HPDE6-E6E7 (cell line): Measurements from ENCODE around the gene VWF.
A peak's percentile ranks its signal among the peaks of the same experiment; 100 is the strongest.
"Not testable (repeated sequence)": the region's sequence is repeated elsewhere in the genome, so short reads cannot be mapped to it uniquely, and the experiment has no call there.

Source experiments
- DNase-seq: peaks from one replicate; pipeline ENCODE4 v3.0.0; 2011; ENCODE audit warnings: missing footprints; ENCODE audit errors: extremely low spot score

The VWF gene

DNA sequence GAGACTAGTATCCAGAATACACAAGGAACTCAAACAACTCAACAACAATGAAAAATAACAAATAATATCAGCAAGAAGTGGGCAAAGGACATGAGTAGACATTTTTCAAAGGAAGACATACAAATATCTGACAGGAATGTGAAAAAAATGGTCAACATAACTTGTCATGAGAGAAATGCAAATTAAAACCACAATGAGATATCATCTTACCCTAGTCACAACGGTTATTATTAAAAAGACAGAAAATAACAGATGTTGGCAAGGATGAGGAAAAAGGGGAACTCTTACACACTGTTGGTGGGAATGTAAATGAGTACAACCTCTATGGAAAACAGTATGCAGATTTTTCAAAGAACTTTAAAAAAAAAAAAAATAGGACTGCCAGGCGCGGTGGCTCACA, 20.4 kb downstream of the VWF start:
- DNase-seq = no peak

GRCh38 chr12:6102021-6102420, 22.4 kb downstream of the VWF start:
- not testable (repeated sequence) for DNase-seq

GRCh38 chr12:6099316-6099715, 25.2 kb downstream of the VWF start:
- DNase-seq = no peak

GRCh38 chr12:6097411-6097810, 27.1 kb downstream of the VWF start:
- DNase-seq = peak; percentile 68

DNA sequence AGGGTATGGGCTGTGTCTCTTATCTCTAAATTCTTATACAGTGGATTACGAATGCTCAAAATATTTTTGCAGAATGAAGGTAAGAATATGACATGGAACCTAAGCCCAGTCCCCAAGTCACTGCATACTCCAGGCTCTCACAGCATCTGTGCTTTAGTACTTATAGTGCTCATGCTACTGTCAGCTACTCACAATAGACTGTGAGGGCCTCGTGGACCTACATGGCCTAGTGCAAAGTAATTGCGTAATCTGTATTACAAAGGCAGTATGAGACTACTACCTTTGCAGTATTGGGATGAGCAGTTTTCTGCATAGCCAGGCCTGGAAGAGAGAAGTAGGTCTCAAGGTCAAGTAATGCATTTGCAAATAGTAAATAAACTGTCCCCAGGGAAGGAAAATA, 27.9 kb downstream of the VWF start:
- no peak for DNase-seq

GRCh38 chr12:6095269-6095668, 29.2 kb downstream of the VWF start:
- DNase-seq = no peak

DNA sequence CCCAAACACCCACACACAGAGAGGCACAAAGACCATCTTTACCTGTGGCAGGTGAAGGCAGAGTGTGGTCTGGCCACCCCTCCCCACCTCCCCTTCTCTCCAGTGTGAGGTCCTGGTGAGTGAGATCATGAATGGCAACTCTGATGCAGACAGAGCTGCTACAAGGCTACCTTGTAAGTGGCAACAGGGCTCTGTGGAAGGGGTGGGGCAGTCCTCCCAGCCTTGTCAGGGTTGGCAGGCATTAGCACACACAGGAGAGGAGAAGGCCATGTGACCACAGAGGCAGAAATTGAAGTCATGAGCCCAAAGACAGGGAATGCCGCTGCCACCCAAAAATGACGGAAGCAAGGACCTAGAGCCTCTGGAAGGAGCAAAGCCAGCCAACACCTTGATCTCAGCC, 30.7 kb downstream of the VWF start:
- no peak for DNase-seq

GRCh38 chr12:6092784-6093722, 31.4 kb downstream of the VWF start:
- DNase-seq = peak; percentile 71

GRCh38 chr12:6091786-6092566, 32.5 kb downstream of the VWF start:
- no peak for DNase-seq

DNA sequence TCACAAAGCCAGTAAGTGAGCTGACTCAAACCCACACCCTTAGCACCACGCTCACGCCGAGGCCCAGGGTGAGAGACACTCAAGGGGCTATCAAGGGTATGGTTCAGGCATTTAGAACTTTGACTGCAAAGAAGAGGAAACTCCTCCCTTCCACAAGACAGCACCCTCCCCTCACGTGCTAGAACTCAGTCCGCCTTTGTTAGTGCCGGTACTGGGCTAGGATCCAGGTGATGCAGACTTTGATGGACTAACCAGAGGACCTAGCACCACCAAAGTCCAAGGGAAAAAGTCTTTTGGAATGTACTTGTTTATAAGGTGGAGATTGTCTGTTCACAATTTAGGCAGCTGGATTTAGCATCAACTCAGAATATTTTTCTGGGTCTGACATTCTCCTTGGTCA, 33.7 kb downstream of the VWF start:
- no peak for DNase-seq

- peak; percentile 63 for DNase-seq
These were observed 35.3 kb downstream of the VWF start for GRCh38 chr12:6088921-6089747.

GRCh38 chr12:6086316-6086715, 38.2 kb downstream of the VWF start:
- no peak for DNase-seq

DNA sequence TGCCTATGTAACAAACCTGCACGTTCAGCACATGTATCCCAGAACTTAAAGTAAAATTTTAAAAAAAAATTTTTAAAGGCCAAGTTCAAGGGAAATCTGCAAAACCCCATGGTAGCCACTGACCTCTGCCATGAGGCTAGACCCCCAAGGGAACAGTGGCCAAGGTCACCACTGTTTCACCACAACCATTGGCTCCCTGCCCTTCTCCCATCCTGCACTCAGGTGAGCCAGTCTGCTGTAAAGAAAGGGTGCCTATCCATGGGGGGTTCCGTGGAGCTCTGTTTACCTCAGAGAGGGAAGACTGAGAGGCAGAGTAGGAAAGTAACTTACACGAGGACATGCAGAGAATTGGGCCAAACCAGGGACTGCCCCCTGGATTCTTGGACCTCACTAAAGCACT, 38.6 kb downstream of the VWF start:
- no peak for DNase-seq

- no peak for DNase-seq
These were observed 39.5 kb downstream of the VWF start for GRCh38 chr12:6084969-6085450.

DNA sequence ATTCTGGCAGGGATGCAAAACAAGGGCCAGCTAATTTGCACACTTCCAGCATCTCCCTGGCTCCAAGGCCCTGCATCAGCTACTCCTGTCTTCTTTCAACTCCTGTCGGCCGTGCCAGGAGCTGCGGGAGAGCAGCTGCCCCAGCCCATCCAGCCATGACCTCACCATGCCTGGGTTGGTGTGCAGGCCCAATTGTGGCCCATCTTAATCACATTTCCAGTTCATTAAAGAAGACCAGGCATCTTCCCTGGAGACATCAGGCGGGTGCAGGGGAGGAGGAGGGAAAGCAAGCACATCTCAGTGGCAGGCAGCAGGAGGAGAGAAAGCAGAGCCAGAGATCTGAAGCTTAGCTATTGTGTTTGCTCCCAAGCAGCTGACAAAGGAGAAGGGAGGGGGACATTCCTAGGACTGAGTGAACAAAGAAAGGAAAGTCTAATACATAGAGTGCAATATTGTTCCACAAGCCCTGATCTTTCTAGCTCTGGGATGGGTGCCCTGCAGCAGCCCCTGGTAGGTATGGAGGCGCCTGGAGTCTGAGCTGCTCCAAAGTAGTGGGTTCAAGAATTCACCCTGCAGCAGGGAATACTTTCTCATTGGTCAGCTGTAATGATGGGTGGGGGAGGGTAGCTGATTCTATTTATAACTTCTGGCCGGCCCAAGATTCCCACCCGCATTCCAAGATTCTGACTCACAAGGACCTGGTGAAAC, 40.1 kb downstream of the VWF start:
- no peak for DNase-seq

- DNase-seq = no peak
These were observed 40.9 kb downstream of the VWF start for GRCh38 chr12:6083601-6084000.

- DNase-seq = no peak
These were observed 41.9 kb downstream of the VWF start for GRCh38 chr12:6082613-6083012.

- DNase-seq = no peak
These were observed 44.1 kb downstream of the VWF start for GRCh38 chr12:6080149-6081045.

DNA sequence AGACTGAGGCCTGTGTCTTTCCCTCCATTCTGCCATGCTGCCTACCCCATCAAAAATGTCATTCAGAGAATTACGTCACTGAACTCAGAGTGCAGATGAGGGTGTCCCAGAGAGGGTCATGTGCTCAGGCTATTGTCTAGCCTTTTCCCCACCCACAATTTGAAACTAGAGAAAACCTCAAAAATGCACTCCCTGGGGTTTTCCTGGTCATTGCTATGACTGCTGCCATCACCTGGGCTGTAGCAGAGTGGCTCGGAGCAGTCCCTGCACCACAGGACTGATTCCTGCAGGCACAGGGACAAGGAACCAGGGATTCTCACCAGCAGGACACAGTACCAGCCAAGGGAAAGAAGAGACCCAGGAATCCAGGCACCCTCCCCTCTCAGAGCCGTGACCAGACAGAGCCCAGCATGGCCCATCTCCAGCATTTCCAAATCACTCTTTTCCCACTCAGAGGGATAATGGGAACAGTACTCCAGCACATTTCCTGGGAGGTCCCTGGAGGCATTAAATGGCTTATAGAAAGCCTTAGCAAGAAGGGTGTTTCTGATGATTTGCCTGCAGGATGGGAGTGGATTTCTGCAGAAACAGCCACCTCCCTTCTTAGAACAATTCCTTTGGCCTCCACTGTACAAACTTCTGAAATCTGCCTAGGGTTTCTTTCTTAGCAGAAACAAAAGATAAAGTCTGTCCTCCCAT, 45.9 kb downstream of the VWF start:
- DNase-seq = no peak

DNA sequence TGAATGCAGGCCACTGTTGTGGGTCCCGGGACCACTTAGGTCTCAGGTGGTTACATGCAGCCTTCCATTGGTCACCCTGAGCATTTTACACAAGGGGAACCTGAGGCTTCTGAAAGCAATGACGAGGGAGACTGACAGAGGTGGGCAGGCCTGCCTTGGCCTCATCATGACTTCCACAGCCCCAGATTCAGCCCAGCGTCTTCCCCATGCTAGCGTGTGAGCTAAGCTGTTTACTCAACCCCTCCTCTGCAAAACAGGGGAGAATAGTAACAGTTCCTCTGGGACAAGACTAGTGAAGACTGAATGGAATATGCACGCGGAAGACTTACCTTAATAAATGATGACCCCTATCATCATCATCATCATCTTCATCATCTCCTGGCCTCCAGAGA, 46.8 kb downstream of the VWF start:
- DNase-seq = no peak
